ENCODE results near the gene FAM90A26.
"Not testable (repeated sequence)": the region's sequence is repeated elsewhere in the genome, so short reads cannot be mapped to it uniquely, and the experiment has no call there.

FAM90A26 gene

GRCh38 chr4:9158392-9158791 is 11.8 kb upstream of the FAM90A26 start:
- DNase-seq (ENCODE audit: low spot score): not testable (repeated sequence)

- DNase-seq (ENCODE audit: low spot score): peak; percentile 8
Measured at GRCh38 chr4:9160046-9160445, 10.2 kb upstream of the FAM90A26 start.

GRCh38 chr4:9165990-9166389 is 4.2 kb upstream of the FAM90A26 start:
- DNase-seq (ENCODE audit: low spot score): not testable (repeated sequence)

DNA sequence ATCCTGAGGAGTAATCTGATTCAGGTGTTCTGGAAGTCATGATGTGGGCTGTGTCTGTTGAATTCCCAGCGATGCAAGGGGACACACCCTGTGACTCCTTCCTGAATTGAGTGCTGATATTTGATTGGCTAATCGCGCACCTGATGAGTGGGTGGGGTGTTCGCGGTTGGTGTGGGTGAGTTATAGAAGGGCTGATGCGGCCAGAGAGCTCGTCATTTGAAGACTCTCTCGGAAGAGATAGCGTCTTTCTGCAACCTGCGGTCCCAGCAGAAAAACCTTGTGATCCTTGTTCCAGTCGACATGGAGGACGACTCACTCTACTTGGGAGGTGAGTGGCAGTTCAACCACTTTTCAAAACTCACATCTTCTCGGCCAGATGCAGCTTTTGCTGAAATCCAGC is 40.1 kb downstream of the FAM90A26 start, which contains the start of gene USP17L10:
Gene USP17L10 (plus strand): TSS at position 301 of the 400 bp plus-strand sequence. CDS start 0 bp downstream, at position 301.
- not testable (repeated sequence) for DNase-seq (ENCODE audit: low spot score)

DNA sequence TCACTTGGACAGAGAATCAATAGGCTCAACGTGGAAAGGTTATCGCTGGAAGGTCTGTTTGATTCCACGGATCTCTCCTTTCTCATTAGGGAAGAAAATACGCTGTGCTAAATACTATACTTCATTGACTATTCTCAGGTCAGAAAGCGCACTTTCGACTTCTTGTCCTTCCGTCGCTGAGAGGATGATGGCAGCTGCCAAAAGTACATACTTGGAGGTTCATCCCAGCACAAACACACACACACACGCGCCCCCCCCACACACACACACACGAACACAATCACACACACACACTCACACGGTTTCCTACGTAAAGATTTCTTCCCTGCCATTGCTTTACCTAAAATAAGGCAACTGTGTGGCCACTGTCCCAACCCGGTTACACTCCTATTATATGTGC is 44.5 kb downstream of the FAM90A26 start:
- DNase-seq (ENCODE audit: low spot score): not testable (repeated sequence)

GRCh38 chr4:9215105-9215504 is 44.9 kb downstream of the FAM90A26 start, which contains the start of gene USP17L11:
TSS of gene USP17L11 (plus strand) at chr4:9215405. CDS start at chr4:9215405, 0 bp downstream.
- DNase-seq (ENCODE audit: low spot score): not testable (repeated sequence)

DNA sequence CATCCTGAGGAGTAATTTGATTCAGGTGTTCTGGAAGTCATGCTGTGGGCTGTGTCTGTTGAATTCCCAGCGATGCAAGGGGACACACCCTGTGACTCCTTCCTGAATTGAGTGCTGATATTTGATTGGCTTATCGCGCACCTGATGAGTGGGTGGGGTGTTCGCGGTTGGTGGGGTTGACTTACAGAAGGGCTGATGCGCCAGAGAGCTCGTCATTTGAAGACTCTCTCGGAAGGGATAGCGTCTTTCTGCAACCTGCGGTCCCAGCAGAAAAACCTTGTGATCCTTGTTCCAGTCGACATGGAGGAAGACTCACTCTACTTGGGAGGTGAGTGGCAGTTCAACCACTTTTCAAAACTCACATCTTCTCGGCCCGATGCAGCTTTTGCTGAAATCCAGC is 49.6 kb downstream of the FAM90A26 start, which contains the start of gene USP17L12:
Gene USP17L12 (plus strand): TSS at position 301 of the 400 bp plus-strand sequence. CDS start 0 bp downstream, at position 301.
- not testable (repeated sequence) for DNase-seq (ENCODE audit: low spot score)

GRCh38 chr4:9224596-9224995 is 54.4 kb downstream of the FAM90A26 start, which contains the start of gene USP17L13:
TSS of gene USP17L13 (plus strand) at chr4:9224896. CDS start at chr4:9224896, 0 bp downstream.
- DNase-seq (ENCODE audit: low spot score): not testable (repeated sequence)

Data from hepatic stellate cell (primary cell).